Stomach (tissue), 4 donors: ENCODE results near the gene GNAS-AS1.

Experiments used
- CTCF ChIP-seq, 7 experiments: fragments of 450-650 bp in 4 of 7; fragments of 200-600 bp in 3 of 7; sonication (generic) in 3 of 7; IDR thresholded peaks; one replicate each; pipeline ENCODE4 v1.5.1; 2016 to 2019; ENCODE audit warnings: antibody characterized with exemption in 7 of 7, control low read depth in 2 of 7, mild to moderate bottlenecking in 1 of 7
- EP300 ChIP-seq: sonication (generic); formaldehyde crosslinking; IDR thresholded peaks from one replicate; pipeline ENCODE4 v1.6.1; 2017; ENCODE audit warnings: antibody characterized with exemption
- POLR2A ChIP-seq, 4 donors: fragments of 450-650 bp; IDR thresholded peaks; one replicate each; pipeline ENCODE4 v1.6.1; 2016; ENCODE audit warnings: antibody characterized with exemption in 4 of 4, control low read depth in 2 of 4, mild to moderate bottlenecking in 1 of 4, moderate library complexity in 1 of 4
- POLR2AphosphoS5 ChIP-seq, 3 donors: sonication (generic); formaldehyde crosslinking; IDR thresholded peaks; one replicate each; pipeline ENCODE4 v1.6.1; 2016; ENCODE audit warnings: antibody characterized with exemption in 3 of 3

GRCh38 chr20:58835231-58835630 is 15.5 kb downstream of the GNAS-AS1 start:
- TF ChIP-seq CTCF (IDR thresholded peaks at IDR 0.05) = no peak
- TF ChIP-seq POLR2AphosphoS5 (IDR thresholded peaks at IDR 0.05) = no peak
- TF ChIP-seq POLR2A (IDR thresholded peaks at IDR 0.05) = no peak
- no peak for TF ChIP-seq EP300
